Left renal pelvis (tissue), 4 donors: ENCODE measurements around the gene LAMA2. TPM values are rescaled to one million over a fixed set of nuclear protein-coding genes. Genes with fewer than 3 reads are reported as not detected.

Source experiments
- DNase-seq, 4 donors: peaks; one replicate each; pipeline ENCODE4 v3.0.0-alpha.2; 2013; ENCODE audit warnings: low read depth in 4 of 4, low spot score in 3 of 4
- polyA plus RNA-seq, 4 donors: library from polyadenylated mRNA; unstranded; fragments of 120-200 nt; gene quantifications; one replicate each; pipeline ENCODE4 v1.2.1, GENCODE V29; 2013; ENCODE audit not compliant: insufficient read length in 4 of 4

The LAMA2 gene
- polyA plus RNA-seq, 4 donors = 25.7 to 67.5 (median 34.6) TPM

DNA sequence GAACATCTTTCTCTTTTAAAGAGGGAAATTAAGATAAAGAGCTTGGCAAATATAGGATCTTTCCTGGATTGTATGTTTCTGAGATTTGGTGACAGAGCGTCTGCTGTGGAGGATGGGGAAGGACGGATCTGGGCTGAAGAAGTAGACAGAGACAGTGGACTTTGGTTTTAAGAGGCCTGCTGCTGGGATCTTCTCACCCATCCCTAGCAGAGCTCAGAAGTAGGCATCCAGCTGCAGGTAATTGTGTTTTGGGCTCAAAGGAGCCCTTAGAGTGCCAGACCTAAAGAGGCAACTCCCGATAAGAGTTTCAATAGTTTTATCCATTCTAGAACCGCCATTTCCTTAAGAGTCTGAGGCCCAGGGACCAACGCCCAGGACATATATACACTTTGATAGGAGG lies 20.8 kb downstream of the LAMA2 start:
- DNase-seq = no peak

DNA sequence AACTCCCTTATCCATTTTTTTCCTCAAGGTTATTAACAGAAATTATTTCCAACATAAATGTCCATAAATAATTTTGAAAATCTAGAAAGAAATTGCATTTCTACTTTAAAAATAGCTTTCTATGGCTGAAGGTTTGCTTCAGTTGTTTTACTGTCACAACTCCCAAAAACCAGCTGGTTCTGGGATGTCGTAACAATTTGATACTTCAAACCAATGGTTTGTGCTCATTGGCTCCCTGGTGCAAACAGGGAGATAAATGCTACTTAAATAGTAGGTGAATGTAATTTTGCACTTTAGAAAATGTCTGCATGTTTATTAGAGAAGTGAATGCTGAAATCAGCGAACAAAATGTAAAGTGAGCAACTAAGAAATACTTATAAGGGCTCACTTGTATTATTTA lies 31.1 kb downstream of the LAMA2 start:
- DNase-seq = no peak

DNA sequence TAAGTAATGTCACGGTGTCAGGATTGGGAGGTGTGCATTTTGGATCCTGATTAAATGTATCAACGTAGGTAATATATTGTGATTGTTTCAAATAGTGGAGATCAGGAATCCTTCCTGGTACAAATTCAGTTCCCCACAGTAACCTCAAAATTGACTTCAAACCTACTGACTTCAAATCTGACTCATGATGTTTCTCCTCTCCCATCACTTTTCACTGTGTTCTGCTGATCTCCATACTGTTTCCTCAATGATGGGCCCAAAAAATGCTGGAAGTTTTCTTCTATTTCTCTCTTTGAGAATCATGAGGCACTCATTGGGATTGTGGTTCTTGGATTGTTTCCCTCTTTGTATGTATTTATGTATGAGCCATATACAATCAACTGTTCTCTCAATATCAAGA lies 35.9 kb downstream of the LAMA2 start:
- DNase-seq = no peak

DNA sequence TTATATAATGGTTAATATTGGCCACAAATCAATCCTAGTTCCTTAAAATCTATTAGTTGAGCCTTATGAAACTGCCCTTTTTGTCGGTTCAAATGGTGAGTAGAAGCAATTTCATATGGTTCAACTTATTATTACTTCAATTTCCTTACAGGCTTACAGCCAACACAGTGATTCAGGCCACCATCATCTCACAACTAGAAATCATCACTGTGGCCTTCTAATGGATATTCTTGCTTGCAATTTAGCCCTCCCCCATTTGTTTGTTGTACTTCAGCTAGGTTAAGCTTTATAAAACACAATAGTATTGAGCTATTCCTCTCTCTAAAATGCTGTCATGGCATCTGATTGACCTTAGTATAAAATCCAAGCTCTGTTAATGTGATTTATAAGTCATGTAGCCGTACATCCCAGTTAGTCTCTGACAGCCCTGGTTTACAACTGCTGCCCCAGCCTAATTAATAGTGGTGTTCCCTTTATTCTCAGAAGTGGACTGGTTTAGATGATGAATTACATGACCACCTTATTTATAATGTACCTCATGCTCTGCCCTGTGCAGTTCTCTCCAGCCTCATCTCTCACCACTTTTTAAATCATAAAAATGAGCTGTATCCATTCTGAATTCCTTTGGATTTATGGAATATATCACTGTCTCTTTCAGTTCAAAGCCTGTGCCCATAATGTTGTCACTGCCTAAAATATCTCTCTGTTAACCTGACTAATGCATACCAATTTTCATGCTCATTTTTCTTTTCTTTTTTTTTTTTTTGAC lies 36.7 kb downstream of the LAMA2 start:
- no peak for DNase-seq

DNA sequence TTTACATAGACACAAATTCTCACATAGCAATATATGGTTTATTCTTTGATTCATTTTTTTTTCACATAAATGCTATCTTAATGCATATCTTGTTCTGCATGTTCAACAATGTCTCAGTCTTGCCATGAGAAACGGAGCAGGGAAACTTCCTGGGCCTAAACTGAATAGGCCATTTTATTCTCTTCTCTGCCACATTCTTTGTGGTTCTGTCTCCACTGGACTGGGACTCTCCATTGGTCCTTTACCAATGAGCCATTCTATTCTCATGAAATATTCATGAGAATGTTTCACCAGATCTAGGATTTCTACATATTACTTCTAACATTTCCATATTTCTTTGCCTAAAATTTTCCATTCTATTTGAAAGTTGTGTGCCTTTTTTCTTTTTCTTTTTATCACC lies 42.8 kb downstream of the LAMA2 start:
- DNase-seq = no peak

DNA sequence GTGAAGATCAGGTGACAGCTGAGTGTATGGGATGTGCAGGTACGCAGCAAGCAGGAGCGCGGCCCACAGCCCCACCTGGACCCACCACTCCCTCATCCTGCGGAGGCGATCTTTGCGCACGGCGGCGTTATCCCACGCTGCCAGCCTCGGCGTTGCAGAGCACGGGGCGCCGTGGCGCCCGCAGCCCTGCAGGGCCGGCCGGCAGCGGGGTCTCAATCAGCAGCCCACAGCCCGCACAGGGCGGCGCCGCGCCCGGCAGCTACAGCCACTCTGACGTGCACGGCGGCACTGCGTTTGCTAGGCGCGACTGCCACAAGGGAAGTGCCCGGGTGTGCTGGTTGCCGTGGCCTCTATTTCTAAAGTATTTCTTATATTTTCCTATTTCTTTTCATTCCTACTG lies 46.9 kb downstream of the LAMA2 start:
- DNase-seq = no peak

DNA sequence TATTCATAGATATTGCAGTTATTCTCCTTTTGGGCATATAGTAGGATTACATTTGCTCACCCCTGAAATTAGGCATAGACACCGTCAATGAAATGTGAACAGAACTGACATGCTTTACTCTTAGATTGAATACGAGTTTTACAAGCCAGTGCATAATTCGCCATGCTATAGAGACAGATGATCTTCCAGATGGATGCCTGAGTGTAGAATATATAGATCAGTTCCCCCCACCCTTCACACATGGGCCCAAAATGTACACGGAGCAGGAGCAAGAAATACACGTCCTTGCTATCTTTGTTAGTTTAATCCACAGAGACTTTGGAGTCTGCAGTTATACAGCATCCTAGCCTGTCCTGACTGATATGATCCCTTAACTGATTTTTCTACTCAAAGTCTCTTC lies 47.4 kb downstream of the LAMA2 start:
- no peak for DNase-seq

DNA sequence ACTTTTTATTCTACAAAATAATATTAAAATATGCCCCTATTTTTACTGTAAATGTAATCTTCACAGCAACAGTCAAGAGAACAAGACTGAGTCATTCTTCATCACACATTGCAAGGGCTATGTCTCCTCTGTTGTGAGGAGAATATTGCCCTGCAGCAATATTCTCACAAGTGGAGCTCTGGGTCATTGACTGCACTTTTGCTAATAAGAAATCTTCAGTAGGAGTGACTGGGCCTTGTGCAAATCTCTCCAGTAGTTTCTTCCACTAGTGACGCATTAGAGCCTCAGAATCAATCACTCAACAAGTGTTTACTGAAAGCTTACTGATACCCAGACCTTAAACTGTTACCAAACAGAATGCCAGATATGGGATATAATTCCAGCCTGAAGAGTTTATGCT lies 49.1 kb downstream of the LAMA2 start:
- no peak for DNase-seq

DNA sequence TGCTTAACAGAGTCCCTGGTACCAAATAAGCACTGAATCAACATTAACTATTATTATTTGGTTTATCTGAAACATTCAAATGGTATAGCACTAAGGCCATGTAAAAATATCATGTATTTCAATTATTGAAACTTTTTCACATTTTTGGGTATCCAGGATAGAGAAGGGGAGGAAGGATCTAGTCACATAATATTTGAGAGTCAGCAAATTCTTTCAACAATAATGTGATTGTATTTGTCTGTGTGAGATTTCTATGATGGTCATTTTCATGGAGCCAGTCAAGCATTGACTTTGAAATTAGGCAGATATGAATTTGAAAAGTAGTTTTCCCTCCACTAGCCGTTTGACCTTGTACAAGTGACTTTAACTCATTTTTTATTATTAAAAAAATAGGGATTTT lies 67.9 kb downstream of the LAMA2 start:
- no peak for DNase-seq

DNA sequence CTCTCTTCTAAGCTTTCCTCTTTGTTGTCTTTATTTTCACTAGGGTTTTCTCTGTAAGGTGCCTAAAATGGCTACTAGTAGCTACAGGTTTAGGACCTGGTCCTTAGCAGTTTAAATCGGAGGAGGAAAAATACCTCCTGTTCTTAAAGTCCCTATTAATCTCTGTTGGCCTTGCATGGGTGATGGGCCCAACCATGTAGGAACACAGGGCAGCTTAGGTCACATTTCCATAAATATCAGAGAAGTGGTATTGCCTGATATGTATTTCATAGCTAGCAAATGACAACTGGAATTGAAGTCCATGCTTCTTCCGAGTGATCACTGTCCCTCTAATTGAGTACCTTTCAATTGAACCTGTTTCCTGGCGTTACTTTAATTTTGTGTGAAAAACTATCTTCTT lies 70.0 kb downstream of the LAMA2 start:
- no peak for DNase-seq

DNA sequence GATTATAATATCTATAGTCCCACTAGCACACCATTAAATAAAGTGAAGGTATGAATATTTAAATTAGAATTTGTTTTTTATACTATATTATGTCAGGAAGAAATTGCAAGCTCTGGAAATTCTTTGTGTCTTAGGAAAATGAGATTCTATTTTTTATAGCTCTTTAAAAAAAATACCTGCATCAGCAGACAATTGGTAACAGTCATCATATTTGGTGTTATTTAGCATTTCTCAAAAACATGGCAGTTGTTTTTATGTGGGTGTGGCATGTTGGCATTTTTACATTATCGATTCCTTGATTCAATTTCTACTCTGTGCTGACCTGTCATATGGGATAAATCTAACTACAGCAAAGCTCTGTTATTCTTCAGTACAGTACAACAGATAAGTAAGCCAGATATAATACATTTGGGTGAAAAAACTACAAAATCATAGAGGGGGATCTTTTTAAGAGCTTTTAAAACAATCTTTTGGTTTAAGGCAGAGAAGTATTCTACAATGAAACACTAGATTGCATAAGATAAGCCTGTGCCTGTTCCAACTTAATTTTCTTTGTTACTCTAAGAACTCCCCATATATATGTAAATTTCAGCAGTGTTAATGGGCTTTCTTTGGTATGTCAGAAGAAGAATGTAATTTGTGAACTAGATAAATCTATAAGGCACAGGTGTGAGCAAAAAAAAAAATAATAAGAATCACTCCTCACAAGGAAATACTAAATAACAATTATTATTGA lies 71.5 kb downstream of the LAMA2 start:
- no peak for DNase-seq

DNA sequence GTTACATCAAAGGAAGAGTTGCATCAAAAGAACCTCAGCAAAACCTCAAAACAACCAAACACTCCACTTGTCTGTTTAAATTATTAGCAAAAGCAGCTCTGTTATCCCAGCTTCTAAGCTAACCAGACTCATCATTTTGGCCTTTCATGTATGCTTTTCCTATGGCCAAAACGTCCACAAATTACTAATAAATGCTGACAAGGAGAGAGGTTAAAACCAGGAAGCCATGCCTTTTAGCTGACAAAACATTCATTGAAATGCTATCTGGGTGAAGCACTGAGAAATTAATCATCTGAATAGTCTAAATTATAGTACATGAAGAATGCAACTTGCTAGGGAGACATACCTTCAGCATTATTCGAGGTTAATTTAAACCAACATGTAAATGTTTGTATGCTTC lies 80.6 kb downstream of the LAMA2 start:
- DNase-seq = no peak

DNA sequence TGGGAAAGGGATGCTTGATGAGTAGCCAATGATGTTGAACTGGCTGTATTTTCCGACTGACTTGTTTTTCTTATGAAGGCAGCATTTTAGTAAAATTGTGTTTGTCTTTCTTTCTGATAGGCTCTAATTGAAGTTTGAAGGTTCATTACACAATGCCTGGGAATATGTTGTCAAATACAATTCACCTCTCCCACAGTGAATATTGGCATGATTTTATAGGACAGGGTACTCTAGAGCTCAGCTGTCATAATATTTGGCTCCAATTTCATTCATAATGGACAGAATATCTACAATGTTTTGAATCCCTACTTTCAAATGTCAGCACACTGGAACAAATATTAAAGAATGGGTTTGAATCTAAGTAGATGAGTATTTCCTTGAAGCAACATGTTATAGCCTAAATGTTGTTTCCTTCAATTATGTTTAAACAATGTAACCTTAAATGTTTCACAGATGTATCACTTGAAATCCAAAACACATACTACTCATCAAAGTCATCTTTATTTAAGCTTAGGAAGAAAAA lies 81.4 kb downstream of the LAMA2 start:
- DNase-seq = no peak

DNA sequence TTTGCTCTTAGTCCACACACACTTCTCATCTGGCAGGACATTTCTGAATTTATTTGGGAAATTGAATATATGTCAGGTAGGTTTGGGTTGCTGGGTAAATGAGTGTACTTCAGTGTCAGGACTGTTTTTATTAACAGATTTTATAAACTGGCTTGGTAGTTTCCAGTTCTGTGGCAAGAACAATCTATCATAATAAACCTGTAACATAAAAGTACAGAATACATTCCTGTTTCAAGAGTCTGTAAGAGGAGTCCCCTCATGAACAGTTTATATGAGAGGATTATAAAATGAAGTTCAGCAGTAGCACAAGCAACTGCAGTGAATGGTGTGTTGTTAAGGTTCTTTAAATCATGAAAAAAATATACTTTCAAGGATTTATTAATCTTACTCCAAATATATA lies 81.8 kb downstream of the LAMA2 start:
- no peak for DNase-seq

DNA sequence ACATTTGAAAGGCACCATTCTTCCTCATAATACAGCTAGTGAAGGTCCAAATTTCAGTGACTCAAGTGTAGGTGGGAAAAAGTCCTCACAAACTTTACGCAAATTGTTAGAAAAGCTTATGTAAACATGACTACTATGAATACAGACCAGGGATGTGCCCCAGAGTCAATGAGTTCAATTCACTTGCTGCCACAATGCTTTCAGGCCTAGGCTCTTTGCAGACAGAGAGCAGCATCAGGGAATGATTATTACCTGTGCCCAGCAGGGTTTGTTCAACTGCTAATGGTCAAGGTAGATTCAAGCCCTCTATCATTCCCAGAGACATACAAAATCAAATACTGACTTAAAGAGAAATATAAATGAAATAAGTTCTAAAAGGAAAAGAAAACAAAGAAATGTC lies 84.0 kb downstream of the LAMA2 start:
- DNase-seq = no peak

DNA sequence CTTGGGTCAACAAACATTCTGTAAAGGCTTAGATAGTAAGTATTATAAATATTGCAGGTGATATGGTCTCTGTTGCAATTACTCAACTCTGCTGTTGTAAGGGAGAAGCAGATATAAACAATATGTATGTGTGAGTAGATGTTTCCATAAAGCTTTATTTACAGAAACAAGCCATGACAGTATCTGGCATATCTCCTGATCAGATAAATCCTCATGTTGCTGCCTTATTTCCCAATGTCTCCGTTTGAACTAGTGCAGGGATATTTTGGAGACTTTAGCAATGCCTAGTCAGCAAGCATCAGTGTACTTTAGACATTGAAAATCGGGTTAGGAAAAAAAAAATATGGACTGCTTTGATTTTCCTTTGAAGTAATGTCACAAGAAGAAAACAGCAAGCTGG lies 96.1 kb downstream of the LAMA2 start:
- DNase-seq = no peak

DNA sequence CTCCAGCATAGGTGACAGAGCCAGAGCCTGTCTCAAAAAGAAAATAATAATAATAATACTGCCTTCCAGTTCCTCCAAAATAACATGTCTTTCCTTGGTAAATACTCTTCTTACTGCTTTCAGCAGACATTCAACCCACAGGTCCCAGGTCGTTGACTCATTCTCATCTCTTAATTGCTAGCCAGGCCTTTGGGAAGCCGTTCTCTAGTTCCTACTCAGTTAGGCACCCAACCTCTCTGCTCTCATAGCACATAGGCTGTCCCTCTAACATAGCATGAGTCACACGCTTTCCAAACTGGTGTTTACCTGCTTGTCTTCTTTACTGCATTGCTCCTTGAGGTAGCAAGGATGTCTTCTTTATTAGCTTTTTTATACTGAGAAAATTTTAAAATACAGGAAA lies 98.8 kb downstream of the LAMA2 start:
- no peak for DNase-seq

DNA sequence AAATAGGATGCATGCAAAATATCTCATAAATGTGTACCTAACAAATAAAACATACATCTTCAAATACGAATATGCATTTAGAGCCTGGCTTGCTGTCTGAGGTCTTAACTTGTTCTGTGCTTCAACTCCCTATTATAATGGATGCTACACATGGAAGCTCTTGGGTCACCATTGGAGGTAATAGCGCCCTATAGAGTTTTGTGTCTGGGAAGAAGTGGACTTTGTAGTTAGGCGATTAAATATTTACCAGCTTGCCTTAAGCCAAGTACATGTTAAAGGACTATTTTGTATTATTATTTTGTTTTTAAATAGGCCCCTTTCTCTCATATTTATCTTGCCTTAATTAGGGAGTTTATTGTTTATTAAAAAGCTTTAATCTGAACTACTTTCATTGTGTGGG lies 107.4 kb downstream of the LAMA2 start:
- no peak for DNase-seq

DNA sequence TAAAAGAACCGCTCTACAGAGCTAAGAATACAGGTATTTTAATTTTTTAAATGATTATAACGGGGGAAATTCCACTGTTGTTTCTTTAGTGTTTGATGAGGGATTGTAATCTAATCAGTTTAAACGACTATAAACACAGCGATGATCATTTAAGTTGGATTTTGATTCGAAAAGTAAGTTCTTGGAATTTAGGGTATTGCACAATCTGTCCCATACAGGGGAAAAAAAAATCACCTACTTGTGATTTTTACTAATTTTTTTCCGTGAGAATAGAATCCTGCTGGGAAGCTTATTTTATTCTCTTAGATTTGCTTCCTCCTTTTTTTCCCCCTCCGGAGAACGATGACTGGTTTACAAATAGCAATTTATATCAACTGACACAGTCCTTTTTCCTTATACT lies 108.0 kb downstream of the LAMA2 start:
- no peak for DNase-seq

DNA sequence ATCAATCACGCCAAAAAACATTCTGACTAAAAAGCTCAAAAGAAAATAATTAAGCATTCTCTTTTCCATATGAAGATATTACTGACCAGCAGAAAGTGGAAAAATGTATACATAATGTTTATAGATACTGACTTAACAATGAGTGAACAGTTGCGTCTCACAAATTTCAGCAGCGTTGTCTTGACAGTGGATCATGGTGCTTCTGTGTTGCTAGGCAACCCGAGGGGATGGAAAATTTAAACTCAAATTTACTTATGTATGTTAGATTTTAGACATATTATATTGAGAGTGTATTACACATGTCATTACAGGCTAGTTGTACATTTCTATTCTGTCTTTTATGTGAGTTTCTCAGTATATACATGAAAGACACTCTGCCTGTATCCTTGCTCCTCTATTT lies 110.2 kb downstream of the LAMA2 start:
- DNase-seq = no peak

DNA sequence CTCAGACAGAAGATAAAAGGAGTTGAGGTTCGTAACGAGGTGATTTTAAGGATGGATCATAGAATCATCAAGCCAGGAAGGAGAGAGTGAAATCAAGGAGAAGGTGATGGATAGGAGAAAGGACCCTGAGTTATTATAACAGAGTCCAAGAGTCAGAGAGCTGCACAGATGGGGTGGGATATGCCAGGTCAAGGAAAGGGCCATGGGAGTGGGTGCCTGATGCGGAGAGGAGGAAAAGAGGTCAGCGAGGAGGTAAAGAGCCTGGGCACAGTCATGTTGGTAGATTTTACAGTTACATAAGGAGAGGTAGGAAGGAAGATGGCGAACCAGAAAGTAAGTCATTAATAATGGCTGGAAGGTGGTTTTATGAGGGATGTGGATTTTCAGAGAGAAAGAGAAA lies 114.9 kb downstream of the LAMA2 start:
- DNase-seq = no peak
